ENCODE data around the gene COPS4.
"Not testable (repeated sequence)": the region's sequence is repeated elsewhere in the genome, so short reads cannot be mapped to it uniquely, and the experiment has no call there.

Gene COPS4

GRCh38 chr4:83023599-83023998 is 11.4 kb upstream of the COPS4 start:
- H3K9me3 ChIP-seq (ENCODE audit: control insufficient read depth in 5 of 5, low read length in 5 of 5): peaks cover 0 to 18% (median 10%) of the 10 kb centered on the region in 5 donors
- H3K27me3 ChIP-seq (ENCODE audit: control insufficient read depth in 5 of 5, insufficient read depth in 4 of 5, low read length in 5 of 5); H3K27ac ChIP-seq (ENCODE audit: low read depth, low read length); H3K4me1 ChIP-seq (ENCODE audit: control insufficient read depth in 5 of 5, insufficient read depth in 5 of 5, low read length in 5 of 5); H3K36me3 ChIP-seq (ENCODE audit: control insufficient read depth in 5 of 5, insufficient read depth in 5 of 5, low read length in 5 of 5); H3K4me3 ChIP-seq (ENCODE audit: low read depth in 1 of 5, low read length in 5 of 5); H3K9ac ChIP-seq (ENCODE audit: low read length in 5 of 5): not testable (repeated sequence)

- no peaks in the 10 kb centered on the region for H3K36me3 ChIP-seq (ENCODE audit: control insufficient read depth in 5 of 5, insufficient read depth in 5 of 5, low read length in 5 of 5)
- H3K4me3 ChIP-seq (ENCODE audit: low read depth in 1 of 5, low read length in 5 of 5): no peak overlapping the region
- H3K9ac ChIP-seq (ENCODE audit: low read length in 5 of 5): no peak overlapping the region
- no peak overlapping the region for H3K27ac ChIP-seq (ENCODE audit: low read depth, low read length)
- no peaks in the 10 kb centered on the region for H3K27me3 ChIP-seq (ENCODE audit: control insufficient read depth in 5 of 5, insufficient read depth in 4 of 5, low read length in 5 of 5)
- H3K4me1 ChIP-seq (ENCODE audit: control insufficient read depth in 5 of 5, insufficient read depth in 5 of 5, low read length in 5 of 5): no peaks in the 10 kb centered on the region
- H3K9me3 ChIP-seq (ENCODE audit: control insufficient read depth in 5 of 5, low read length in 5 of 5): peaks cover 0 to 18% (median 10%) of the 10 kb centered on the region in 5 donors
Observed at GRCh38 chr4:83024233-83024632, 10.8 kb upstream of the COPS4 start.

- no peak overlapping the region for H3K27ac ChIP-seq (ENCODE audit: low read depth, low read length)
- H3K4me3 ChIP-seq (ENCODE audit: low read depth in 1 of 5, low read length in 5 of 5): no peak overlapping the region
- H3K36me3 ChIP-seq (ENCODE audit: control insufficient read depth in 5 of 5, insufficient read depth in 5 of 5, low read length in 5 of 5): no peaks in the 10 kb centered on the region
- no peaks in the 10 kb centered on the region for H3K27me3 ChIP-seq (ENCODE audit: control insufficient read depth in 5 of 5, insufficient read depth in 4 of 5, low read length in 5 of 5)
- H3K4me1 ChIP-seq (ENCODE audit: control insufficient read depth in 5 of 5, insufficient read depth in 5 of 5, low read length in 5 of 5): no peaks in the 10 kb centered on the region
- no peak overlapping the region for H3K9ac ChIP-seq (ENCODE audit: low read length in 5 of 5)
- peaks cover 0 to 18% (median 10%) of the 10 kb centered on the region in 5 donors for H3K9me3 ChIP-seq (ENCODE audit: control insufficient read depth in 5 of 5, low read length in 5 of 5)
Observed at GRCh38 chr4:83025563-83025962, 9.4 kb upstream of the COPS4 start.

GRCh38 chr4:83028976-83029375 is 6.0 kb upstream of the COPS4 start:
- no peak overlapping the region for H3K9ac ChIP-seq (ENCODE audit: low read length in 5 of 5)
- H3K9me3 ChIP-seq (ENCODE audit: control insufficient read depth in 5 of 5, low read length in 5 of 5): peaks cover 0 to 15% (median 9%) of the 10 kb centered on the region in 5 donors
- H3K4me3 ChIP-seq (ENCODE audit: low read depth in 1 of 5, low read length in 5 of 5): no peak overlapping the region
- no peaks in the 10 kb centered on the region for H3K27me3 ChIP-seq (ENCODE audit: control insufficient read depth in 5 of 5, insufficient read depth in 4 of 5, low read length in 5 of 5)
- H3K4me1 ChIP-seq (ENCODE audit: control insufficient read depth in 5 of 5, insufficient read depth in 5 of 5, low read length in 5 of 5): no peaks in the 10 kb centered on the region
- H3K36me3 ChIP-seq (ENCODE audit: control insufficient read depth in 5 of 5, insufficient read depth in 5 of 5, low read length in 5 of 5): no peaks in the 10 kb centered on the region
- no peak overlapping the region for H3K27ac ChIP-seq (ENCODE audit: low read depth, low read length)

GRCh38 chr4:83029688-83030087 is 5.3 kb upstream of the COPS4 start:
- Histone ChIP-seq H3K27me3 (ENCODE audit: control insufficient read depth in 5 of 5, insufficient read depth in 4 of 5, low read length in 5 of 5) (peaks cover 0 to under 1% (median 0%) of the 10 kb centered on the region in 5 donors), H3K9ac (ENCODE audit: low read length in 5 of 5) (no peak overlapping the region), H3K36me3 (ENCODE audit: control insufficient read depth in 5 of 5, insufficient read depth in 5 of 5, low read length in 5 of 5) (no peaks in the 10 kb centered on the region), H3K9me3 (ENCODE audit: control insufficient read depth in 5 of 5, low read length in 5 of 5) (peaks cover 0 to 11% (median 6%) of the 10 kb centered on the region in 5 donors), H3K4me3 (ENCODE audit: low read depth in 1 of 5, low read length in 5 of 5) (no peak overlapping the region), H3K4me1 (ENCODE audit: control insufficient read depth in 5 of 5, insufficient read depth in 5 of 5, low read length in 5 of 5) (peaks cover 0 to 1% (median 0%) of the 10 kb centered on the region in 5 donors), H3K27ac (ENCODE audit: low read depth, low read length) (no peak overlapping the region)

- Histone ChIP-seq H3K9ac (ENCODE audit: low read length in 5 of 5) (no peak overlapping the region), H3K9me3 (ENCODE audit: control insufficient read depth in 5 of 5, low read length in 5 of 5) (no peaks in the 10 kb centered on the region), H3K27me3 (ENCODE audit: control insufficient read depth in 5 of 5, insufficient read depth in 4 of 5, low read length in 5 of 5) (peaks cover 0 to 3% (median 0%) of the 10 kb centered on the region in 5 donors), H3K36me3 (ENCODE audit: control insufficient read depth in 5 of 5, insufficient read depth in 5 of 5, low read length in 5 of 5) (no peaks in the 10 kb centered on the region), H3K4me3 (ENCODE audit: low read depth in 1 of 5, low read length in 5 of 5) (no peak overlapping the region), H3K27ac (ENCODE audit: low read depth, low read length) (no peak overlapping the region), H3K4me1 (ENCODE audit: control insufficient read depth in 5 of 5, insufficient read depth in 5 of 5, low read length in 5 of 5) (peaks cover 9 to 20% (median 17%) of the 10 kb centered on the region in 5 donors)
Observed at GRCh38 chr4:83036991-83037665, 2.1 kb downstream of the COPS4 start.

GRCh38 chr4:83040269-83040668 is 5.3 kb downstream of the COPS4 start:
- peaks cover 2 to 23% (median 16%) of the 10 kb centered on the region in 5 donors for H3K4me1 ChIP-seq (ENCODE audit: control insufficient read depth in 5 of 5, insufficient read depth in 5 of 5, low read length in 5 of 5)
- H3K4me3 ChIP-seq (ENCODE audit: low read depth in 1 of 5, low read length in 5 of 5): no peak overlapping the region

GRCh38 chr4:83043157-83043556 is 8.2 kb downstream of the COPS4 start:
- not testable (repeated sequence) for H3K27me3 ChIP-seq (ENCODE audit: control insufficient read depth in 5 of 5, insufficient read depth in 4 of 5, low read length in 5 of 5); H3K4me1 ChIP-seq (ENCODE audit: control insufficient read depth in 5 of 5, insufficient read depth in 5 of 5, low read length in 5 of 5); H3K36me3 ChIP-seq (ENCODE audit: control insufficient read depth in 5 of 5, insufficient read depth in 5 of 5, low read length in 5 of 5); H3K4me3 ChIP-seq (ENCODE audit: low read depth in 1 of 5, low read length in 5 of 5); H3K9ac ChIP-seq (ENCODE audit: low read length in 5 of 5); H3K27ac ChIP-seq (ENCODE audit: low read depth, low read length); H3K9me3 ChIP-seq (ENCODE audit: control insufficient read depth in 5 of 5, low read length in 5 of 5)

More at GRCh38 chr4:83040269-83040668, 5.3 kb downstream of the COPS4 start:
- Histone ChIP-seq H3K27ac (ENCODE audit: low read depth, low read length) (no peak overlapping the region), H3K36me3 (ENCODE audit: control insufficient read depth in 5 of 5, insufficient read depth in 5 of 5, low read length in 5 of 5) (no peaks in the 10 kb centered on the region), H3K9me3 (ENCODE audit: control insufficient read depth in 5 of 5, low read length in 5 of 5) (no peaks in the 10 kb centered on the region), H3K27me3 (ENCODE audit: control insufficient read depth in 5 of 5, insufficient read depth in 4 of 5, low read length in 5 of 5) (no peaks in the 10 kb centered on the region), H3K9ac (ENCODE audit: low read length in 5 of 5) (no peak overlapping the region)

GRCh38 chr4:83043801-83044407 is 8.9 kb downstream of the COPS4 start:
- Histone ChIP-seq H3K4me3 (ENCODE audit: low read depth in 1 of 5, low read length in 5 of 5) (no peak overlapping the region), H3K9ac (ENCODE audit: low read length in 5 of 5) (no peak overlapping the region), H3K4me1 (ENCODE audit: control insufficient read depth in 5 of 5, insufficient read depth in 5 of 5, low read length in 5 of 5) (peaks cover 0 to 4% (median 0%) of the 10 kb centered on the region in 5 donors), H3K27ac (ENCODE audit: low read depth, low read length) (no peak overlapping the region), H3K9me3 (ENCODE audit: control insufficient read depth in 5 of 5, low read length in 5 of 5) (no peaks in the 10 kb centered on the region), H3K36me3 (ENCODE audit: control insufficient read depth in 5 of 5, insufficient read depth in 5 of 5, low read length in 5 of 5) (no peaks in the 10 kb centered on the region), H3K27me3 (ENCODE audit: control insufficient read depth in 5 of 5, insufficient read depth in 4 of 5, low read length in 5 of 5) (no peaks in the 10 kb centered on the region)

- Histone ChIP-seq H3K9me3 (ENCODE audit: control insufficient read depth in 5 of 5, low read length in 5 of 5) (no peaks in the 10 kb centered on the region), H3K36me3 (ENCODE audit: control insufficient read depth in 5 of 5, insufficient read depth in 5 of 5, low read length in 5 of 5) (peaks cover 7 to 24% (median 15%) of the 10 kb centered on the region in 5 donors), H3K9ac (ENCODE audit: low read length in 5 of 5) (no peak overlapping the region), H3K27me3 (ENCODE audit: control insufficient read depth in 5 of 5, insufficient read depth in 4 of 5, low read length in 5 of 5) (no peaks in the 10 kb centered on the region), H3K27ac (ENCODE audit: low read depth, low read length) (no peak overlapping the region), H3K4me1 (ENCODE audit: control insufficient read depth in 5 of 5, insufficient read depth in 5 of 5, low read length in 5 of 5) (peaks cover 0 to 4% (median 0%) of the 10 kb centered on the region in 5 donors), H3K4me3 (ENCODE audit: low read depth in 1 of 5, low read length in 5 of 5) (no peak overlapping the region)
Observed at GRCh38 chr4:83046693-83047473, 11.9 kb downstream of the COPS4 start.
